ENCODE results near the gene ALKBH1. TPM values are rescaled to one million over a fixed set of nuclear protein-coding genes. Genes with fewer than 3 reads are reported as not detected.

Gene ALKBH1
- total RNA-seq, 1 donor from 2014 or later: 18.0 TPM

- no peak for TF ChIP-seq CTCF (IDR thresholded peaks at IDR 0.05)
- Mint-ChIP-seq H3K36me3 (ENCODE audit: low read depth) (peaks cover 47% of the 10 kb centered on the region), H3K27ac (peak overlapping the region; percentile 91), H3K4me1 (peaks cover 42% of the 10 kb centered on the region), H3K4me3 (peak overlapping the region; percentile 96), H3K27me3 (no peaks in the 10 kb centered on the region), H3K9me3 (no peaks in the 10 kb centered on the region)
- peak; percentile 22 for ATAC-seq (ENCODE audit: low read depth)
- intact Hi-C loops (cut with micrococcal nuclease): loop anchor here (5.0 to 10.0 kb wide), 2 partner anchors 163 to 405 kb away; no protein-coding TSS in a partner anchor
- CTCF ChIA-PET: no interaction called here
- POLR2A ChIA-PET: interaction anchor here (0.6 to 1.1 kb wide), 4 partner anchors 45 to 330 kb away, joined by 3 to 4 read pairs (median 4); partner anchors contain the start of genes SAMD15, SNW1 and TMED8
- DNase-seq: no peak
Measured at GRCh38 chr14:77707355-77707723, 484 bp downstream of the ALKBH1 start.

GRCh38 chr14:77691259-77691658, 16.6 kb downstream of the ALKBH1 start:
- CTCF ChIA-PET: no interaction called here
- intact Hi-C loops (cut with micrococcal nuclease): no loop called here
- TF ChIP-seq CTCF (IDR thresholded peaks at IDR 0.05): no peak

GRCh38 chr14:77682158-77682553, 25.7 kb downstream of the ALKBH1 start:
- intact Hi-C loops (cut with micrococcal nuclease): no loop called here
- TF ChIP-seq CTCF (IDR thresholded peaks at IDR 0.05): no peak
- CTCF ChIA-PET: no interaction called here
- Mint-ChIP-seq H3K27ac (no peak overlapping the region), H3K4me3 (no peak overlapping the region), H3K9me3 (no peaks in the 10 kb centered on the region), H3K27me3 (no peaks in the 10 kb centered on the region), H3K36me3 (ENCODE audit: low read depth) (peaks cover 48% of the 10 kb centered on the region), H3K4me1 (no peaks in the 10 kb centered on the region)
- DNase-seq: no peak
- POLR2A ChIA-PET: no interaction called here
- no peak for ATAC-seq (ENCODE audit: low read depth)

More at GRCh38 chr14:77691259-77691658, 16.6 kb downstream of the ALKBH1 start:
- Mint-ChIP-seq H3K36me3 (ENCODE audit: low read depth) (peaks cover 75% of the 10 kb centered on the region), H3K27ac (no peak overlapping the region), H3K4me1 (no peaks in the 10 kb centered on the region), H3K4me3 (no peak overlapping the region), H3K9me3 (no peaks in the 10 kb centered on the region), H3K27me3 (no peaks in the 10 kb centered on the region)
- no peak for DNase-seq
- POLR2A ChIA-PET: no interaction called here
- ATAC-seq (ENCODE audit: low read depth): no peak

- intact Hi-C loops (cut with micrococcal nuclease): no loop called here
- H3K4me1 Mint-ChIP-seq: no peaks in the 10 kb centered on the region
- H3K9me3 Mint-ChIP-seq: no peaks in the 10 kb centered on the region
- no peak for TF ChIP-seq CTCF (IDR thresholded peaks at IDR 0.05)
- DNase-seq (no peak), ATAC-seq (ENCODE audit: low read depth) (no peak)
- no peaks in the 10 kb centered on the region for H3K27me3 Mint-ChIP-seq
- peaks cover 46% of the 10 kb centered on the region for H3K36me3 Mint-ChIP-seq (ENCODE audit: low read depth)
- POLR2A ChIA-PET: no interaction called here
- CTCF ChIA-PET: no interaction called here
- no peak overlapping the region for H3K4me3 Mint-ChIP-seq
- H3K27ac Mint-ChIP-seq: no peak overlapping the region
Measured at GRCh38 chr14:77681196-77682157, 26.3 kb downstream of the ALKBH1 start.

GRCh38 chr14:77674931-77675330, 32.9 kb downstream of the ALKBH1 start:
- DNase-seq (no peak), ATAC-seq (ENCODE audit: low read depth) (no peak)
- ChIA-PET POLR2A (no interaction called here), CTCF (no interaction called here)
- no peak for TF ChIP-seq CTCF (IDR thresholded peaks at IDR 0.05)
- Mint-ChIP-seq H3K4me3 (no peak overlapping the region), H3K27me3 (no peaks in the 10 kb centered on the region), H3K9me3 (no peaks in the 10 kb centered on the region), H3K27ac (no peak overlapping the region), H3K36me3 (ENCODE audit: low read depth) (peaks cover 67% of the 10 kb centered on the region), H3K4me1 (no peaks in the 10 kb centered on the region)
- intact Hi-C loops (cut with micrococcal nuclease): no loop called here
